CD4-positive, alpha-beta T cell treated with Interleukin-4 for 4 hours (primary cell): Measurements from ENCODE around the gene DUSP22.
A peak's percentile ranks its signal among the peaks of the same experiment; 100 is the strongest.

Experiments used
- DNase-seq: peaks from one replicate; pipeline ENCODE4 v3.0.0-alpha.2; 2020

Gene DUSP22

DNA sequence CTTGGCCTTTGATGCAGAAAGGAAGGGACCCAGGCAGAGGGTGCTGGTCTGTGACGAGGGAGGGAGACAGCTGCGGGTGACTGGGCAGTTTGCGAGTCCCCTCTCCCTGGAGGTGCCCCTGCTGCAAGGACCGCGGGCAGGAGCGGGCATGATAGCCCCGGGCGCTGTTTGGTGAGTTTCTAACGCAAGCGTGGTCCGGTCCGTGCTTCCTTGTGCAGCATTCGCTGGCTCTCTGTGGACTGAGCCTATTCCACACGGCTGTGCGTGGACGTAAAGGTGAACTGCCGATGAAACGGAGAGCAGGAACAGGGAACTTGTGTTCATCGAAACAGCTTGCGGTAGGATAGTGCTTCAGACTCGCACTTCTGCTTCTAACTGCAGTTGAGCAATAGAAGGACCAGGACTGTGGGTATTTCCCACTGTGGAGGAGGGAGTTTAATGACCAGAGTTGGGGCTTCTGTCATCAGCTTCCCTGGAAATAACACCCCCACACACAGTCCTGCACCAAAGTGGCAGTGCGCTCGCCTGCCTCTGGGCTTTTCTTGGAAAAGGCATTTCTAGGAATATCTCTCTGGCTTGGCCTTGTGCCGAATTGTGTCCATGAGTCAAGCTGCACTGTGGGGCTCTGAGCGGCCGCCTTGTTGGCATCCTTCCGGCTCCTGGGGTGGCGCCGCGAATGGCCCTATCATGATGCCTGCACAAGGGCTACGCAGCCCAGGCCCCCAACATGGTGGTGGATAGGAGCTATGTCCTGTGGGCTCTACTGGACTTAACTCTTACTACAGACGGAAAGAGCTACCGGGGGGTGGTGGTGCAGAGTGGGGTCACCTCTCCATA lies 48.9 kb downstream of the DUSP22 start:
- DNase-seq, result peak; percentile 42

- DNase-seq, result no peak
Observed at GRCh38 chr6:341914-342831, 49.9 kb downstream of the DUSP22 start.

GRCh38 chr6:342832-343179 lies 50.5 kb downstream of the DUSP22 start:
- no peak for DNase-seq

DNA sequence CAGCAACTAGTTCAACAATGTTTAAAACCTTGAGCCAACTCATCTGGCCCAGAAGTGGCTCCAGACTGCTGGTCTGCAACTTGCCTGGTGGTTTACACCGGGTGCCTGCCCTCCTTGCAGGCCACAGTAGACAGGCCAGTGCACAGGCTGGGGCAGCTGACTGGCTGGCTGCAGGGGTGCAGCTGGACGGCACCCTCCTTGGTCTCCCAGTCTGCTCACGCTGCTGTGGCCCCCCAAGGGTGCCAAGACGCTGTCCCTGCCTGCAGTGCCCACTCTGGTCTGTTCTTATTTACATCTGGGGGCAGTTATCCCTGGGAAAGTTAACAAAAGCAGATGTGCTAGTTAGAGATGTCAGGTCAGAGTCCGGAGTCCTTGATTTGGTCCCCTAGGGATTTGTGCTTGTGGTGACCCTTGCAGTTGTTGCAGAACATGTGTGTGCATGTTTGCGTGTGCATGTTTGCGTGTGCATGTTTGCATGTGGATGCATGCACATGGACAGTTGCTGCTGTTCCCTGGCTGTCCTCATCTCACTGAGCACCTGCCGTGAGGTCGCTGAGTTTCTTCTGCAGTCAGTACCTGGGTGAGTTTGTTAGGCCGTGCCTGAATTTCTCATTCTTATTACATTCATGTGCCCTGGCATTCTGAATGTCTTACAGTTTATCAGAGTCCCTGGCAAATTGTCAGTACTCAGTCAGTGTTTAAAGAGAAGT lies 51.1 kb downstream of the DUSP22 start:
- no peak for DNase-seq

- no peak for DNase-seq
Observed at GRCh38 chr6:343960-344815, 51.9 kb downstream of the DUSP22 start.

GRCh38 chr6:344816-345340 lies 52.6 kb downstream of the DUSP22 start:
- DNase-seq, result no peak

DNA sequence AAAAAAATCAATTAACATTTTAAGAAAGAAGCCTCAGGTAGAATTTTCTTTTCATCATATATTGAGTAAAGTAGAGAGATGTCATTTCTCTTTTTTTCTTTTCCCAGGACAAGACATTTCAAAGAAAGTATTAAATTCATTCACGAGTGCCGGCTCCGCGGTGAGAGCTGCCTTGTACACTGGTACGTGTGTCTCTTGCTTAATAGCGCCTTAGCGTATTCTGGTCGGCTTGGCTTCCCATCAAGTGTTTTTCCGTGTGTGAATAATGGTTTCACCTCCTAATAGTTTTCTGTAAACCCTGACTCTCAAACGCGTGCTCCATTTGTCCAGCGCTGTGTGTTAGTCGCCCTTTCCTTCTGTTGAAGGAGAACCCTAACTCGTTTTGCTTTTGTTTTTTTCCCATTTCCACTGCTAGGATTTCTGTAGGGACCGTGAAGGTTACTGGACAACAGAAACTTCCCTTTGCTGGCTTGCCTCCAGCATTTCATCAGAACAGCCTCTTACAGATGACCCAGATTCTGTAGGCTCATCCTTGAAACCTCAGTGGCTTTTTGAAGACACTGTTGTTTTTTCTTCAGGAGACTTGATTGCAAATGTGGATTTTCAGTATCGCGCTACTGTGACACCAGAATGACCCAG lies 53.6 kb downstream of the DUSP22 start:
- no peak for DNase-seq

DNA sequence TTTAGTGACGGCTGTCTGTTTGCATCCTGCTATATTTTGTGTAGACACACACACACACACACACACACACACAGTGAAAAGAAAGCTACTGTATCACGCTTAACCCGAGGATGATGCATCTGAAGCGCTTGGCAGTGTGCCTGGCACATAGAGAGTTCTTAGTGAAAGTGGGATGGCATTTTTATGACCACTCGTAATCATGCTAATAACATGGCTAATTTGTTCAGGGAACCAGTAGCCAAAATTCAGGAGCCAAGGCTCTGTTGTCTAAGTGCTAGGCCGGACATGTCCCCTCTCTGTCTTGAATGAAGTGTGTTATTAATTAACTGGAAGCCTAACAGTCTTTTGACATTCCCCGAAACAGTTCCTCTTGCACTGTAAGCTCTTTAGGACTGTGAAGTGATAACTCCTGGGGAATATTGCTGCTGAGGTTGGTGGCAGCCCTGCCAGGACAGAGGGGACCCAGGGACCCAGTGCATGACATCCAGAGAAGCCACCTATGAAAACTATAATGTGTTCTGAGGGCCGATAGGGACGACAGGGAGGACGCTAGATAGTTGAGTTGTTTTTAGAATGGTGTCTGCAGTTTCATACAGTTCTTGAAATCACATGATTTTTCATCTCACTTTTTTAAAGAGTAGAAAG lies 54.2 kb downstream of the DUSP22 start:
- no peak for DNase-seq

DNA sequence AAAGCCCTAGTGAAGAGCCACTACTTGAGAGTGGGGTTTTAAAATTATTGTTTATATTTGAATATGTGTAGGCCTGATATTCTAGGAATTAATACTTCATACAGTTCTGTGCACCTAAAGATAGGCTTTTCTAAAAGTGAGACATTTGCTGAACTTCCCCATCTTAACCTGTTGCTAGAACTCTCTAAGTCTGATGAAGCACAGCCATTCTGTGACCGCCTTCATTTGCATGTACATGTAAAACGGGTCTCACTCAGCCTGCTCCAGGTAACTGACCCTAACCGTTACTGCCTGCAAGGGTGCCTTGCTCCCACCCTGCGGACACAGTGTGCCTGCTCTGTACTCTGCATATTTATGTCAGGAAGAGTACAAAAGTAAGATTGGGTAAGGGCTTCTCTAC lies 54.9 kb downstream of the DUSP22 start:
- no peak for DNase-seq

GRCh38 chr6:347951-348859 lies 55.9 kb downstream of the DUSP22 start:
- no peak for DNase-seq

DNA sequence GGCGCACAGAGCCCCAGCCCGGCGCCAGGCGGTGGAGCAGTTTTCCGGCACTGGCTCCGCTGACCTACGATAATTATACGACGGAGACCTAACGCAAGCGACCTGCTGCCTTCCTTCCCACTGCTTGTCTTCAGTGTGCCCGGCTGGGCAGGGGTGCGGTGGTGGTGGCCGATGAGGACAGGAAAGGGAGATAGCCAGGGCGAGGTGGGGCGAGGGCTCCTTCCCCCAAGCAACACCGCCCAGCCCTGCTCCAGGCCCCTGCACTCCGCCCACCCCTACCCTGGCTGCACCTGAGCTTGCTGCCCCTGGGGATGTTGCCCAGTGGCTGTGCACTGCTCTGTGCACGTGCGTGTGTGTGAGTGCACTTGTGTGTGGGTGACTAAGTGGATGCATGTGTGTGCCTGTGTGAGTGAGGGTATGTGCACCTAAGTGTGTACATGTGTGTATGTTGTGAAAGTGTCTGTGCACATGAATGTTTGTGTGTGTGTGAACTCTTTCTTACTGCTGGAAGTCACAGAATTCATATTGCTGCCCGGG lies 56.6 kb downstream of the DUSP22 start:
- no peak for DNase-seq

DNA sequence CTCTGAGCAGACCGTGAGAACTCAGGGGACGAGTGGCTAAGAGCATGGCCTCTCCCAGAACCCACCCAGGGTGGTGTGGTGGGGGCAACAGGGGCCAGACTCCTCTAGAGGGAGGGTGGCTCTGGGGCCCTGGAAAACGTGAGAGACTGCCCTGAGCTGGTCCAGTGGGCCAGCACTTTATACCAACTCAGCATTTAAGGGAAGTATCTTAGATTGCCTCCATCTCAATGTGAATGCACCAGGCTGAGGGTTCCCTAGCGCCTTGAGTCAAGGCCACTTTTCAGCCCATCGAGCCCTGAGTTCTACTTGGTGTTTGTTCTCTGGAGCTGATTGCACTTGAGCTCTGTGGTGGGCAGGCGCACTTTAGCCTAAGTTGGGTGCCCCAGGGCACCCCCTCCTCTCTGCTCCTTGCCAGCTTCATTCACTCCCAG lies 57.2 kb downstream of the DUSP22 start:
- no peak for DNase-seq

DNA sequence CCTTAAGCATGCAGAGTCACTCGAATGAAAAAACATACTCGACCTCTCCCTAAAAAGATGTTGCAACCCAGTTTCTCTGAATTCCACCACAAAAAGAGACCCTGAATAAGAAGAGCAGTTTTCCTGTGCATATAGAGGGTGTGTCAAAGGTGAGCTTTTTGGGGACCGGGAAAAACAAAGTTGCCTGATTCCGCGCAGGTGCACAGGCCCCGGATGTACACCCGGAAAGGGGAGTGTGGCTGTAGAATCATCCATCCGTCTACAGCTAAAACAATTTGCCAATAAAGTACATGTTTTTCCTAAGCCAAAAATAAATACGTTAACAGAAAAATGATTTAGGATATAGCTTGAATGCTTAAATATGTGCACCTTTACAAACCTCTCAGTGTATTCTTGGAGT lies 58.1 kb downstream of the DUSP22 start:
- no peak for DNase-seq

DNA sequence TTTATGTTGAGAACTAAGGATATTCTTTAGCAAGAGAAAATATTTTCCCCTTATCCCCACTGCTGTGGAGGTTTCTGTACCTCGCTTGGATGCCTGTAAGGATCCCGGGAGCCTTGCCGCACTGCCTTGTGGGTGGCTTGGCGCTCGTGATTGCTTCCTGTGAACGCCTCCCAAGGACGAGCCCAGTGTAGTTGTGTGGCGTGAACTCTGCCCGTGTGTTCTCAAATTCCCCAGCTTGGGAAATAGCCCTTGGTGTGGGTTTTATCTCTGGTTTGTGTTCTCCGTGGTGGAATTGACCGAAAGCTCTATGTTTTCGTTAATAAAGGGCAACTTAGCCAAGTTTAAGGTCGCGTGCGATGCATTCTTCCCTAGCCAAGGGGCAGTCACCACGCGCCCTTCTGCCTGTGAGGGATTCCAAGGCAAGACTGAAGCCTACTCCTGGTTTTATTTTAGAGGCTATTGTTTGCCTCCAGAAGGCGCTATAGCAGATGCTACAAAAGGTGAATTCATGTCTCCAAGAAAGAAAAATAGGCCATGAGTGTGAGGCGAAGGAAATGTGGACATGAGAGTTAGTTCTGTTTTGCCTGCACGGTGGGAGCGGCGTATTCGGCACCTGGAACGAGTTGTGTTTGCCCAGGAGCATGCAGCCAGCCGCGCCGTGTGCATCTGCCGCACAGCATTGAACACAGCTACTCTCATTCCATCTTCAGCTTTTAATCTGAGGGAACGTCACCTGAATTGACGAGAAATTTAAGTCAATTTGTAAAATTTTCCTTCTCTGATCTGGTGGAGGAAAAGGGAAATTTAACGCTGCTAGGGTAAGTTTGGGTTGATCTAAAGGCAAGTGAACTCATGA lies 59.0 kb downstream of the DUSP22 start:
- DNase-seq, result no peak

- DNase-seq, result no peak
Observed at GRCh38 chr6:351867-352289, 59.6 kb downstream of the DUSP22 start.

GRCh38 chr6:352474-352873 lies 60.2 kb downstream of the DUSP22 start:
- DNase-seq, result no peak

- DNase-seq, result no peak
Observed at GRCh38 chr6:352896-353470, 60.7 kb downstream of the DUSP22 start.
